IMR-90 (cell line): ENCODE measurements around the gene PDCD11. TPM values are rescaled to one million over a fixed set of nuclear protein-coding genes. Genes with fewer than 3 reads are reported as not detected.

Source experiments
- ATAC-seq: fragments of 200-7000 bp; cut with Tn5 transposase; 2 replicates; pipeline ENCODE4 v1.9.1; 2020; ENCODE audit warnings: low read depth, mild to moderate bottlenecking, moderate library complexity
- BruUV-seq: library from RNA; stranded (reverse); fragments of 400-500 nt; replicated peaks from 2 replicates; lab custom pipeline; 2021; lab: Mats Ljungman, UMichigan
- CTCF ChIA-PET: fragments of 300-600 bp; formaldehyde crosslinking; extraction: SDS; loops from one replicate; lab custom pipeline; 2021; ENCODE audit warnings: antibody characterized with exemption; lab: Yijun Ruan, JAX
- POLR2A ChIA-PET: fragments of 300-600 bp; sonication (Branson Sonifier 250); formaldehyde crosslinking; loops from one replicate; lab custom pipeline; 2022; ENCODE audit warnings: antibody characterized with exemption; ENCODE audit not compliant: unreplicated experiment; lab: Charles Lee
- DNase-seq: peaks from one replicate; pipeline ENCODE4 v3.0.0; 2013
- H2AFZ ChIP-seq: replicated peaks from 2 replicates; pipeline ENCODE3; 2013; ENCODE audit warnings: low read length, mild to moderate bottlenecking; ENCODE audit not compliant: poor library complexity
- H2AK5ac ChIP-seq: 2 replicates; pipeline ENCODE4 v1.6.1; 2013; ENCODE audit warnings: low read depth, low read length, inconsistent platforms
- H2AK9ac ChIP-seq: replicated peaks from 2 replicates; pipeline ENCODE3; 2013; ENCODE audit warnings: mild to moderate bottlenecking, low read depth, low read length, moderate library complexity; ENCODE audit not compliant: poor library complexity
- H2BK120ac ChIP-seq: 2 replicates; pipeline ENCODE4 v1.6.1; 2013; ENCODE audit warnings: low read depth, low read length, inconsistent platforms
- H2BK15ac ChIP-seq: 3 replicates; pipeline ENCODE4 v1.6.1; 2013; ENCODE audit warnings: low read depth, low read length, inconsistent platforms
- H2BK20ac ChIP-seq: 2 replicates; pipeline ENCODE4 v1.6.1; 2013; ENCODE audit warnings: low read depth, mild to moderate bottlenecking, inconsistent platforms, low read length, moderate library complexity
- H2BK5ac ChIP-seq: 2 replicates; pipeline ENCODE4 v1.6.1; 2013; ENCODE audit warnings: mild to moderate bottlenecking, low read depth, low read length, inconsistent platforms; ENCODE audit not compliant: poor library complexity, severe bottlenecking
- H3K14ac ChIP-seq: replicated peaks from 2 replicates; pipeline ENCODE4 v1.6.1; 2013; ENCODE audit warnings: low read depth, low read length, inconsistent platforms
- H3K18ac ChIP-seq: 2 replicates; pipeline ENCODE4 v1.6.1; 2013; ENCODE audit warnings: low read depth, low read length, control low read depth
- H3K23ac ChIP-seq: 2 replicates; pipeline ENCODE4 v1.6.1; 2013; ENCODE audit warnings: low read depth, low read length, inconsistent platforms
- H3K27ac ChIP-seq: 2 replicates; pipeline ENCODE4 v1.5.1; 2013; ENCODE audit warnings: mild to moderate bottlenecking, control low read depth, low read length; ENCODE audit not compliant: insufficient read depth
- H3K27me3 ChIP-seq: 2 replicates; pipeline ENCODE4 v1.6.1; 2013; ENCODE audit warnings: low read length; ENCODE audit not compliant: control insufficient read depth, insufficient read depth
- H3K36me3 ChIP-seq: 2 replicates; pipeline ENCODE4 v1.6.1; 2013; ENCODE audit warnings: low read length, mixed read lengths; ENCODE audit not compliant: control insufficient read depth, insufficient read depth
- H3K4ac ChIP-seq: 2 replicates; pipeline ENCODE4 v1.6.1; 2013; ENCODE audit warnings: low read depth, low read length, inconsistent platforms
- H3K4me1 ChIP-seq: 2 replicates; pipeline ENCODE4 v1.6.1; 2013; ENCODE audit warnings: low read length, mixed read lengths; ENCODE audit not compliant: control insufficient read depth, insufficient read depth
- H3K4me2 ChIP-seq: 2 replicates; pipeline ENCODE4 v1.6.1; 2013; ENCODE audit warnings: low read depth, mild to moderate bottlenecking, control low read depth, low read length, moderate library complexity
- H3K4me3 ChIP-seq: 2 replicates; pipeline ENCODE4 v1.5.1; 2013; ENCODE audit warnings: low read depth, mild to moderate bottlenecking, control low read depth, low read length, moderate library complexity; ENCODE audit not compliant: insufficient read depth
- H3K56ac ChIP-seq: 2 replicates; pipeline ENCODE4 v1.6.1; 2013; ENCODE audit warnings: low read length, inconsistent platforms; ENCODE audit not compliant: insufficient read depth; ENCODE audit errors: extremely low read depth
- H3K79me1 ChIP-seq, 2 experiments: 2 replicates each; pipeline ENCODE4 v1.6.1; 2013; ENCODE audit warnings: low read length in 2 of 2, inconsistent platforms in 1 of 2, low read depth in 1 of 2
- H3K9ac ChIP-seq: 2 replicates; pipeline ENCODE4 v1.6.1; 2013; ENCODE audit warnings: low read depth, low read length, control low read depth
- H3K9me1 ChIP-seq: 2 replicates; pipeline ENCODE4 v1.6.1; 2013; ENCODE audit warnings: low read length, inconsistent platforms; ENCODE audit not compliant: insufficient read depth
- H3K9me3 ChIP-seq: 2 replicates; pipeline ENCODE4 v1.6.1; 2013; ENCODE audit warnings: low read length; ENCODE audit not compliant: control insufficient read depth, insufficient read depth
- H4K20me1 ChIP-seq: 2 replicates; pipeline ENCODE4 v1.6.1; 2013; ENCODE audit warnings: low read length, inconsistent platforms; ENCODE audit not compliant: insufficient read depth
- H4K5ac ChIP-seq: 2 replicates; pipeline ENCODE4 v1.6.1; 2013; ENCODE audit warnings: mild to moderate bottlenecking, low read depth, low read length, control low read depth
- H4K8ac ChIP-seq, 2 experiments: 2 replicates each; pipeline ENCODE4 v1.6.1; 2013; ENCODE audit warnings: low read depth in 2 of 2, low read length in 2 of 2, control low read depth in 1 of 2, inconsistent platforms in 1 of 2
- H4K91ac ChIP-seq: 2 replicates; pipeline ENCODE4 v1.6.1; 2013; ENCODE audit warnings: low read depth, low read length, inconsistent platforms; ENCODE audit not compliant: insufficient read depth
- BHLHE40 ChIP-seq: fragments of 150-350 bp; IDR thresholded peaks from 2 replicates; pipeline ENCODE4 v1.6.1; 2016; ENCODE audit warnings: mild to moderate bottlenecking, low read depth, low read length
- RAD21 ChIP-seq: IDR thresholded peaks from 2 replicates; pipeline ENCODE4 v1.6.1; 2012; ENCODE audit warnings: low read length, improper control_type of control experiment
- RCOR1 ChIP-seq: IDR thresholded peaks from 2 replicates; pipeline ENCODE4 v1.6.1; 2012; ENCODE audit warnings: mild to moderate bottlenecking, low read length, improper control_type of control experiment; ENCODE audit not compliant: insufficient replicate concordance
- WGBS, 2 experiments: methylation state at CpG; one replicate each; pipeline versions ENCODE4 v1.1.5 to v1.1.7; 2013; ENCODE audit warnings: missing lambda C conversion rate in 2 of 2; ENCODE audit not compliant: insufficient read length in 1 of 2; ENCODE audit errors: extremely low coverage in 2 of 2; 5-methylcytosine and 5-hydroxymethylcytosine counted together
- dilution Hi-C: fragments of 300-500 bp; cut with HindIII; formaldehyde crosslinking; loops from one replicate; pipeline ENCODE4 v1.14.3; 2018; ENCODE audit warnings: low sequenced_read_pairs; ENCODE audit not compliant: unreplicated experiment
- in situ Hi-C: fragments of 300-500 bp; cut with MboI; formaldehyde crosslinking; loops from 3 replicates; pipeline ENCODE4 v1.14.3; 2019; ENCODE audit warnings: low sequenced_read_pairs, inconsistent platforms, mixed read lengths
- intact Hi-C: fragments of 100-400 bp; cut with micrococcal nuclease; formaldehyde crosslinking; loops from 2 replicates; pipeline ENCODE4 v1.10.0; 2022
- polyA plus RNA-seq, 3 experiments: library from polyadenylated mRNA; depleted of rRNA; stranded (reverse); fragments of >200 nt; gene quantifications; 2 replicates each; pipeline ENCODE4 v1.2.3, GENCODE V29; 2012; ENCODE audit warnings: low replicate concordance in 1 of 3
- total RNA-seq: library from RNA; depleted of rRNA; stranded (reverse); fragments of >200 nt; gene quantifications from 2 replicates; pipeline ENCODE4 v1.2.3, GENCODE V29; 2012
- TF ChIP-seq, protein P1 (sequence below): conservative IDR thresholded peaks from 2 replicates; pipeline ENCODE4 v1.5.1; 2012; ENCODE audit warnings: mild to moderate bottlenecking, low read depth, low read length, improper control_type of control experiment
- TF ChIP-seq, protein P2 (sequence below): fragments of 150-350 bp; IDR thresholded peaks from 2 replicates; pipeline ENCODE4 v1.6.1; 2016; ENCODE audit warnings: low read depth, mild to moderate bottlenecking, low read length, moderate library complexity, borderline replicate concordance

PDCD11 gene
- total and polyA plus RNA-seq, 2 of the 4 experiments (the other 2 are of a cell fraction): 20.4 to 56.8 TPM

GRCh38 chr10:103493916-103494877 is 97.8 kb downstream of the PDCD11 start:
- TF ChIP-seq RAD21 (no peak), BHLHE40 (no peak), RCOR1 (no peak)
- TF ChIP-seq, protein P1, sequence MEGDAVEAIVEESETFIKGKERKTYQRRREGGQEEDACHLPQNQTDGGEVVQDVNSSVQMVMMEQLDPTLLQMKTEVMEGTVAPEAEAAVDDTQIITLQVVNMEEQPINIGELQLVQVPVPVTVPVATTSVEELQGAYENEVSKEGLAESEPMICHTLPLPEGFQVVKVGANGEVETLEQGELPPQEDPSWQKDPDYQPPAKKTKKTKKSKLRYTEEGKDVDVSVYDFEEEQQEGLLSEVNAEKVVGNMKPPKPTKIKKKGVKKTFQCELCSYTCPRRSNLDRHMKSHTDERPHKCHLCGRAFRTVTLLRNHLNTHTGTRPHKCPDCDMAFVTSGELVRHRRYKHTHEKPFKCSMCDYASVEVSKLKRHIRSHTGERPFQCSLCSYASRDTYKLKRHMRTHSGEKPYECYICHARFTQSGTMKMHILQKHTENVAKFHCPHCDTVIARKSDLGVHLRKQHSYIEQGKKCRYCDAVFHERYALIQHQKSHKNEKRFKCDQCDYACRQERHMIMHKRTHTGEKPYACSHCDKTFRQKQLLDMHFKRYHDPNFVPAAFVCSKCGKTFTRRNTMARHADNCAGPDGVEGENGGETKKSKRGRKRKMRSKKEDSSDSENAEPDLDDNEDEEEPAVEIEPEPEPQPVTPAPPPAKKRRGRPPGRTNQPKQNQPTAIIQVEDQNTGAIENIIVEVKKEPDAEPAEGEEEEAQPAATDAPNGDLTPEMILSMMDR: no peak
- TF ChIP-seq, protein P2, sequence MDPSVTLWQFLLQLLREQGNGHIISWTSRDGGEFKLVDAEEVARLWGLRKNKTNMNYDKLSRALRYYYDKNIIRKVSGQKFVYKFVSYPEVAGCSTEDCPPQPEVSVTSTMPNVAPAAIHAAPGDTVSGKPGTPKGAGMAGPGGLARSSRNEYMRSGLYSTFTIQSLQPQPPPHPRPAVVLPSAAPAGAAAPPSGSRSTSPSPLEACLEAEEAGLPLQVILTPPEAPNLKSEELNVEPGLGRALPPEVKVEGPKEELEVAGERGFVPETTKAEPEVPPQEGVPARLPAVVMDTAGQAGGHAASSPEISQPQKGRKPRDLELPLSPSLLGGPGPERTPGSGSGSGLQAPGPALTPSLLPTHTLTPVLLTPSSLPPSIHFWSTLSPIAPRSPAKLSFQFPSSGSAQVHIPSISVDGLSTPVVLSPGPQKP: no peak
- Histone ChIP-seq H3K36me3 (no peaks in the 10 kb centered on the region), H3K4me3 (peak overlapping the region; percentile 35), H3K56ac (no peak overlapping the region), H3K4ac (no peak overlapping the region), H4K5ac (no peak overlapping the region), H3K9ac (no peak overlapping the region), H2BK20ac (no peak overlapping the region), H4K91ac (no peak overlapping the region), H2AK9ac (peak overlapping the region; percentile 18), H2AK5ac (no peak overlapping the region), H3K4me2 (peak overlapping the region; percentile 54), H2AFZ (peak overlapping the region; percentile 74), H3K9me3 (no peaks in the 10 kb centered on the region), H4K20me1 (peaks cover 16% of the 10 kb centered on the region; the same call in 1 of the 2 replicates), H3K27me3 (peaks cover 66% of the 10 kb centered on the region), H3K4me1 (peaks cover 19% of the 10 kb centered on the region), H3K27ac (no peak overlapping the region), H2BK120ac (no peak overlapping the region), H4K8ac (no peak overlapping the region), H3K18ac (no peak overlapping the region), H3K14ac (no peak overlapping the region), H2BK5ac (no peak overlapping the region), H3K79me1 (no peaks in the 10 kb centered on the region), H3K23ac (0 out of 2 replicates have a peak overlapping the region, but pooled peaks have one; percentile 69), H3K9me1 (peaks cover 9% of the 10 kb centered on the region; the same call in 1 of the 2 replicates), H2BK15ac (no peak overlapping the region)
- peak; percentile 7 for ATAC-seq
- intact Hi-C loops: no loop called here
- DNase-seq: no peak
- in situ Hi-C loops: loop anchor here (10.0 kb wide), 1 partner anchor 191 kb away; no protein-coding TSS in a partner anchor
- dilution Hi-C loops: no loop called here
- WGBS, 2 experiments: 2% methylated on average over 51 of the region's 92 CpGs; no CpG with 5 or more reads in 1 of the 2 experiments
- ChIA-PET CTCF (no interaction called here), POLR2A (no interaction called here)
- no TSS peak for BruUV-seq
